Measurements from ENCODE around the gene PKM.

The PKM gene

DNA sequence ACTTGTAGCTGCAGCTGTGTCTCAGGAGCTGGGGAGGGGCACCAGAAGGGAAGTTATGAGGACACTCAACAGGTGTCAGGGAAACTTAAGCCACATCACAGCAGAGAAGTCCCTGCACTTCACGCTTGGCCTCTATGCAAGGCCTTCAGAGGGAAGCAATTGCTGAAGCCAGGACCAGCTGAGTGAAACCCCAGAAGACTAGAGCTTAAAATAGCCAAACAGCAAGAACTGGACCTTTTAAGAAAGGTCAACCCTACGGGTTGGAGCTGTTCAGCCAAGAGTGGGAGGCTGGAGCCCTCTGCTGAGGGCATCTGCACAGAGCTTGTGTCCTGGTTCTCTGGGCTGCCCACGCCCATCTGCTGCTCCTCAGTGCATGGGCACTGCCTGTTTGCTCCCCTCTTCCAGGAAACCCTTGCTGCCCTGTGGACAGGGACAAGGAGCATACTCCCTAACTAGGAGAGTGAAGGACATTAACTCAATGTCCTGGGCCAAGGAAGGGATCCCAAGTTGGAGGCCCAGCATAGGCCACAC lies 29.5 kb downstream of the PKM start:
- CTCF ChIA-PET: interaction anchor here (1.0 to 6.1 kb wide), 10 partner anchors 8 to 85 kb away, joined by 3 to 41 read pairs (median 7); no protein-coding TSS in a partner anchor
- no peak for DNase-seq (ENCODE audit: low read depth, low spot score)
- no peak overlapping the region for H3K4me3 ChIP-seq (ENCODE audit: low read depth, low read length)
- TF ChIP-seq CTCF (IDR thresholded peaks at IDR 0.05; ENCODE audit: insufficient read depth, low read length, missing control alignments): no peak
- POLR2A ChIA-PET: interaction anchor here (0.8 to 1.5 kb wide), 2 partner anchors 13 to 30 kb away, joined by 3 to 4 read pairs; partner anchors contain the start of gene PKM

DNA sequence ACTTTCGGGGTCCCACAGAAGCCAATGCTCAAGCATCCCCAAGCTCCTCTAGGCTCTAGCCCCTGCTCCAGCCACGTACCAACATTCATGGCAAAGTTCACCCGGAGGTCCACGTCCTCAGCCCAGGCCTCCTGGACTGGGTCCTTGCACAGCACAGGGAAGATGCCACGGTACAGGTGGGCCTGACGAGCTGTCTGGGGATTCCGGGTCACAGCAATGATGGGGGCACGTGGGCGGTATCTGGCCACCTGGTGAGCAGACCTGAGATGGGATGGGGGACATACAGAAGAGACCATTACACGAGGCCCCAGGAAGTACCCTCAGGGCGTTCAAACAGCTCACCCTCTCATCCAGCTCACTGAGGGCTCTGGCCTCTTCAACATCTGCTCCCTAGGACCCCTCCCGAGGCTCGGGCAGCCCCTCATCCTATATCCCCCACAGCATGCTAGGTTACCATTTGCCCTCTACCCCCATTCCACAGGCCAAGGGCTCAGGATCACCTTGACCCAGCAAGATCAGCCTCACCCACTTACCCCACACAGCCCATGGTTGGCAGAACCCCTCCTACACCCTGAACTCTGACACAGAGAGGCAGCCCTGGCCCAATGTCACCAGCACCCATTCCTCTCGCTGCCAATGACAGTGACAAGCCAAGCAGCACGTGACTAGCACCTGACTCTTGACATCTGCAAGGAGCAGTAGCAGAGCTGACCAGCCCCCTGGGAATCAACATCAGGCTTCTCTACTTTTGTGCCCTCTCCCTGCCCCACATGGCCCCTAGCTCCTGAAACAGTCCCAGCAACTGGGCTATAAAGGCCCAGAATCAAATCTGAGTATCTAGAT lies 30.4 kb downstream of the PKM start:
- H3K4me3 ChIP-seq (ENCODE audit: low read depth, low read length): no peak overlapping the region
- CTCF ChIA-PET: interaction anchor here (0.5 to 6.1 kb wide), 20 partner anchors 9 to 131 kb away, joined by 3 to 41 read pairs (median 4); partner anchors contain the start of gene PKM
- no peak for TF ChIP-seq CTCF (IDR thresholded peaks at IDR 0.05; ENCODE audit: insufficient read depth, low read length, missing control alignments)
- POLR2A ChIA-PET: interaction anchor here (0.8 to 1.6 kb wide), 7 partner anchors 9 to 36 kb away, joined by 3 to 4 read pairs (median 3); partner anchors contain the start of gene PKM
- no peak for DNase-seq (ENCODE audit: low read depth, low spot score)

GRCh38 chr15:72199721-72200212 lies 31.2 kb downstream of the PKM start:
- CTCF ChIA-PET: interaction anchor here (0.5 to 6.1 kb wide), 19 partner anchors 10 to 447 kb away, joined by 3 to 41 read pairs (median 6); partner anchors contain the start of gene PKM
- peak; percentile 88 for TF ChIP-seq CTCF (IDR thresholded peaks at IDR 0.05; ENCODE audit: insufficient read depth, low read length, missing control alignments)
- POLR2A ChIA-PET: interaction anchor here (1.2 to 1.6 kb wide), 5 partner anchors 10 to 37 kb away, joined by 3 to 4 read pairs (median 3); no protein-coding TSS in a partner anchor
- no peak for DNase-seq (ENCODE audit: low read depth, low spot score)
- no peak overlapping the region for H3K4me3 ChIP-seq (ENCODE audit: low read depth, low read length)

GRCh38 chr15:72199205-72199515 lies 31.8 kb downstream of the PKM start:
- ChIA-PET CTCF (interaction anchor here (1.0 to 6.1 kb wide), 16 partner anchors 10 to 446 kb away, joined by 3 to 41 read pairs (median 6); no protein-coding TSS in a partner anchor), POLR2A (interaction anchor here (1.4 to 2.9 kb wide), 3 partner anchors 28 to 38 kb away, joined by 3 to 12 read pairs (median 4); partner anchors contain the start of gene PKM)
- no peak overlapping the region for H3K4me3 ChIP-seq (ENCODE audit: low read depth, low read length)

DNA sequence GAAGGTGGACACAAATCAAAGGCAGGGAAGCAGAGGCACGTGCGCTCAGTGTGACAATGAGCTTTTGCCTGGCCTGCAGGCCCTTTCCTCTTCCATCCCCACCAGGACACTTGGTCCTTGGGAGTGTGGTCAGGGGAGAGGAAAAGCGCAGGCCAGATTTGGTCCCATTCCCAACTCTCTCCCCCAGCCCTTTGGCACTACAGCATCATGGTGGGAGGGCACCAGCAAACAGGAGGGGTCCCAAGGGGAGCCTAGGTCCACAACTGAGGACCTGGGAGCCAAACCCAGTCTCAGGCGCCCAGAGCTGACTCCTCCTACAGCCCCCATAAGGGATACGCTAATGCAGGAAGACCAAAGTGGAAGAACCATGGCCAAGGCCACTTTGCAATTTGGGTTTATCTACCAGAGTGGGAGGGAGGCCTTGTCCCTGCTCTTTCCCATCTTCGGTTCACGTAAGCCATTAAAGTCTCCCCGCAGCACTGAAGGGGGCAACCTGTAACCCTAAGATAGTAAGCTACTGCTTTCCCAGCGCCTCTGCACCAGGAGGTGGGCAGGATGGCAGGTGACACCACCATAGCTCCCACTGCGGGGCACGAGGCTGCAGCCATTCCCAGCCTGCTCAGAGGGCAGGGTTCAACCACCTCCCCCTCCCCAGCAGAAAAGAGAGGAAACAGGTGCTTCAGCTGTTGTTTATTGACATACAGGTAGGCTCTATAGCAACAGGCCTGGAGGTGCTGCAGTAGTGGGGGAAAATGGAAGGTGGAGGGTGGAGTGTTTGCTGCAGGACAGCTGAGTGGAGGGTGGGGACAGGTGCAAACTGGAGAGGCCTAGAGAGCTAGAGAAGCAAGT lies 32.4 kb downstream of the PKM start:
- TF ChIP-seq CTCF (IDR thresholded peaks at IDR 0.05; ENCODE audit: insufficient read depth, low read length, missing control alignments): no peak
- POLR2A ChIA-PET: interaction anchor here (1.6 to 2.9 kb wide), 3 partner anchors 29 to 38 kb away, joined by 4 to 13 read pairs (median 12); partner anchors contain the start of gene PKM
- CTCF ChIA-PET: interaction anchor here (0.9 to 6.1 kb wide), 11 partner anchors 10 to 445 kb away, joined by 3 to 41 read pairs (median 6); no protein-coding TSS in a partner anchor
- DNase-seq (ENCODE audit: low read depth, low spot score): no peak
- no peak overlapping the region for H3K4me3 ChIP-seq (ENCODE audit: low read depth, low read length)

More at GRCh38 chr15:72199205-72199515, 31.8 kb downstream of the PKM start:
- TF ChIP-seq CTCF (IDR thresholded peaks at IDR 0.05; ENCODE audit: insufficient read depth, low read length, missing control alignments): no peak
- DNase-seq (ENCODE audit: low read depth, low spot score): no peak
